PC-9 (cell line): ENCODE data around the gene TTC13. TPM values are rescaled to one million over a fixed set of nuclear protein-coding genes. Genes with fewer than 3 reads are reported as not detected.

ENCODE experiments used
- BruUV-seq: library from RNA; stranded (reverse); fragments of 400-500 nt; replicated peaks from 2 replicates; lab custom pipeline; 2021; lab: Mats Ljungman, UMichigan
- CTCF ChIA-PET: fragments of 300-600 bp; sonication (Branson Sonifier 250); formaldehyde crosslinking; loops from one replicate; lab custom pipeline; 2022; ENCODE audit warnings: antibody characterized with exemption; lab: Charles Lee
- POLR2A ChIA-PET: fragments of 300-600 bp; sonication (Branson Sonifier 250); formaldehyde crosslinking; loops from one replicate; lab custom pipeline; 2022; ENCODE audit warnings: antibody characterized with exemption; ENCODE audit not compliant: unreplicated experiment; lab: Charles Lee
- DNase-seq, 2 experiments: peaks; one replicate each; pipeline versions ENCODE4 v3.0.0 to v3.0.0-alpha.2; 2015 to 2022; ENCODE audit warnings: mixed read lengths in 1 of 2
- H2AFZ ChIP-seq: fragments of 200-600 bp; sonication (generic); 2 replicates; pipeline ENCODE4 v1.8.1; 2017; ENCODE audit warnings: antibody characterized with exemption
- H3F3A ChIP-seq: fragments of 200-600 bp; sonication (generic); 2 replicates; pipeline ENCODE4 v1.8.1; 2017; ENCODE audit warnings: antibody characterized with exemption, mild to moderate bottlenecking, low read depth; ENCODE audit not compliant: insufficient read depth
- H3K27ac ChIP-seq: fragments of 200-600 bp; sonication (generic); 2 replicates; pipeline ENCODE4 v1.6.1; 2016; ENCODE audit warnings: mixed run types
- H3K27me3 ChIP-seq: fragments of 200-600 bp; sonication (generic); 2 replicates; pipeline ENCODE4 v1.6.1; 2016; ENCODE audit warnings: low read depth, mixed run types; ENCODE audit not compliant: insufficient read depth
- H3K36me3 ChIP-seq: fragments of 200-600 bp; sonication (generic); 2 replicates; pipeline ENCODE4 v1.6.1; 2016; ENCODE audit warnings: low read depth, mixed run types
- H3K4me1 ChIP-seq: fragments of 200-600 bp; sonication (generic); replicated peaks from 2 replicates; pipeline ENCODE4 v1.6.1; 2016; ENCODE audit warnings: mixed run types; ENCODE audit not compliant: insufficient read depth
- H3K4me2 ChIP-seq: fragments of 200-600 bp; sonication (generic); 2 replicates; pipeline ENCODE4 v1.6.1; 2017; ENCODE audit warnings: mixed run types
- H3K4me3 ChIP-seq: fragments of 200-600 bp; sonication (generic); 2 replicates; pipeline ENCODE4 v1.6.1; 2016; ENCODE audit warnings: mixed run types
- H3K79me2 ChIP-seq: fragments of 200-600 bp; sonication (generic); 2 replicates; pipeline ENCODE4 v1.6.1; 2017; ENCODE audit warnings: low read depth, mixed run types
- H3K9me2 ChIP-seq: fragments of 200-600 bp; sonication (generic); 2 replicates; pipeline ENCODE4 v1.8.1; 2017; ENCODE audit warnings: mild to moderate bottlenecking; ENCODE audit not compliant: insufficient read depth
- H3K9me3 ChIP-seq: fragments of 200-600 bp; sonication (generic); 2 replicates; pipeline ENCODE4 v1.8.1; 2016; ENCODE audit warnings: low read depth; ENCODE audit not compliant: insufficient read depth
- H4K20me1 ChIP-seq: fragments of 200-600 bp; sonication (generic); 2 replicates; pipeline ENCODE4 v1.8.1; 2017; ENCODE audit not compliant: insufficient read depth
- EZH2 ChIP-seq: fragments of 200-600 bp; sonication (generic); IDR thresholded peaks from 2 replicates; pipeline ENCODE4 v1.8.0; 2017; ENCODE audit warnings: antibody characterized with exemption, low read depth
- intact Hi-C: fragments of 100-400 bp; cut with micrococcal nuclease; formaldehyde crosslinking; loops from one replicate; pipeline ENCODE4 v1.10.0; 2022; ENCODE audit not compliant: unreplicated experiment
- total RNA-seq: library from RNA; stranded (reverse); gene quantifications from 2 replicates; pipeline ENCODE4 v1.2.3, GENCODE V29; 2021
- TF ChIP-seq, protein P1 (sequence below): fragments of 200-600 bp; sonication (generic); conservative IDR thresholded peaks from 2 replicates; pipeline ENCODE4 v1.6.1; 2017; ENCODE audit warnings: mixed run types, antibody characterized with exemption, mild to moderate bottlenecking, moderate library complexity

Gene TTC13
- total RNA-seq, 1 experiment from 2014 or later = 7.5 TPM

DNA sequence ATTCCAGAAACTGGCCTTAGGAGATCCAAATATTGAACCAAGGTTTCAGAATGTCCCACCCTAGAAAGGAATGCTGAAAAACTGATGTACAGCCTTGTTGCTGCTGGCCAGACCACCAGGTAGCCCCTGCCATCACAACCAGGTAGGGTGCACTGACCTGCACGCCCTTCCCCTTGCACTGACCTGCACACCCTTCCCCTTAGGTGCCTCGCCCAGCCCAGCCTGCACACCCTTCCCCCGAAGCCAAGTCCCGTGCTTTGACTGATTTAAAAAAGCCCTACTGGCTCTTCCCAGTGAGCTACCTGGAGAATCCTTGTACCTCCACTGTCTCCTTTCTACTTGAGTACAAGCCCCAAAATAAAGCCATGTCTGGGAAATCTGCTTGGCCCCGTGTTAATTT, 84.0 kb downstream of the TTC13 start:
- DNase-seq = no peak
- no peaks in the 10 kb centered on the region for H3K79me2 ChIP-seq
- no peak overlapping the region for H3K27ac ChIP-seq
- H3F3A ChIP-seq = no peaks in the 10 kb centered on the region
- H3K36me3 ChIP-seq = no peaks in the 10 kb centered on the region
- CTCF ChIA-PET = no interaction called here
- no peaks in the 10 kb centered on the region for H3K27me3 ChIP-seq
- BruUV-seq = no TSS peak
- H3K9me2 ChIP-seq = no peaks in the 10 kb centered on the region
- H3K4me2 ChIP-seq = no peak overlapping the region
- no peaks in the 10 kb centered on the region for H4K20me1 ChIP-seq
- POLR2A ChIA-PET = no interaction called here
- TF ChIP-seq EZH2 = no peak
- TF ChIP-seq, protein P1, sequence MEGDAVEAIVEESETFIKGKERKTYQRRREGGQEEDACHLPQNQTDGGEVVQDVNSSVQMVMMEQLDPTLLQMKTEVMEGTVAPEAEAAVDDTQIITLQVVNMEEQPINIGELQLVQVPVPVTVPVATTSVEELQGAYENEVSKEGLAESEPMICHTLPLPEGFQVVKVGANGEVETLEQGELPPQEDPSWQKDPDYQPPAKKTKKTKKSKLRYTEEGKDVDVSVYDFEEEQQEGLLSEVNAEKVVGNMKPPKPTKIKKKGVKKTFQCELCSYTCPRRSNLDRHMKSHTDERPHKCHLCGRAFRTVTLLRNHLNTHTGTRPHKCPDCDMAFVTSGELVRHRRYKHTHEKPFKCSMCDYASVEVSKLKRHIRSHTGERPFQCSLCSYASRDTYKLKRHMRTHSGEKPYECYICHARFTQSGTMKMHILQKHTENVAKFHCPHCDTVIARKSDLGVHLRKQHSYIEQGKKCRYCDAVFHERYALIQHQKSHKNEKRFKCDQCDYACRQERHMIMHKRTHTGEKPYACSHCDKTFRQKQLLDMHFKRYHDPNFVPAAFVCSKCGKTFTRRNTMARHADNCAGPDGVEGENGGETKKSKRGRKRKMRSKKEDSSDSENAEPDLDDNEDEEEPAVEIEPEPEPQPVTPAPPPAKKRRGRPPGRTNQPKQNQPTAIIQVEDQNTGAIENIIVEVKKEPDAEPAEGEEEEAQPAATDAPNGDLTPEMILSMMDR = no peak
- H3K4me3 ChIP-seq = no peak overlapping the region
- intact Hi-C loops = no loop called here
- H3K4me1 ChIP-seq = no peaks in the 10 kb centered on the region
- H2AFZ ChIP-seq = no peak overlapping the region
- H3K9me3 ChIP-seq = no peaks in the 10 kb centered on the region

DNA sequence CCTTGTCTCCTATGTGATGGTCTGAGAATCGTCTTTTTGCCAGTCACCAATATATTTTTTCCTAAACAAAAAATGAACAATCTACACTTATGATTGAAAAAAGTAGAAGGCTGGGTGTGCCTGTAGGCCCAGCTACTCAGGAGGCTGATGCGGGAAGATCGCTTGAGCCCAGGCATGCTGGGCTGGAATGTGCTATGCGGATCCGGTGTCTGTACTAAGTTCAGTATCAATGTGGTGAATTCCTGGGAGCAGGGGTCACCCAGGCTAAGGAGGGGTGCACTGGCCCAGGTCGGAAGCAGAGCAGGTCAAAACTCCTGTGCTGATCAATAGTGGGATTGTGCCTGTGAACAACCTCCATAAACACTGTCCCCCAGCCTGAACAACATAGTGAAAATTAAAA, 84.6 kb downstream of the TTC13 start:
- BruUV-seq = no TSS peak
- H3K4me2 ChIP-seq = no peak overlapping the region
- H3F3A ChIP-seq = no peaks in the 10 kb centered on the region
- no peaks in the 10 kb centered on the region for H3K9me2 ChIP-seq
- H3K9me3 ChIP-seq = no peaks in the 10 kb centered on the region
- no peak overlapping the region for H3K27ac ChIP-seq
- CTCF ChIA-PET = no interaction called here
- H2AFZ ChIP-seq = no peak overlapping the region
- no peak for DNase-seq
- H3K4me3 ChIP-seq = no peak overlapping the region
- H4K20me1 ChIP-seq = no peaks in the 10 kb centered on the region
- H3K4me1 ChIP-seq = no peaks in the 10 kb centered on the region
- intact Hi-C loops = no loop called here
- no peaks in the 10 kb centered on the region for H3K36me3 ChIP-seq
- no peaks in the 10 kb centered on the region for H3K79me2 ChIP-seq
- TF ChIP-seq, protein P1 = no peak
- TF ChIP-seq EZH2 = no peak
- H3K27me3 ChIP-seq = no peaks in the 10 kb centered on the region
- POLR2A ChIA-PET = interaction anchor here (0.9 kb wide), 1 partner anchor 62 kb away, joined by 5 read pairs; no protein-coding TSS in a partner anchor

DNA sequence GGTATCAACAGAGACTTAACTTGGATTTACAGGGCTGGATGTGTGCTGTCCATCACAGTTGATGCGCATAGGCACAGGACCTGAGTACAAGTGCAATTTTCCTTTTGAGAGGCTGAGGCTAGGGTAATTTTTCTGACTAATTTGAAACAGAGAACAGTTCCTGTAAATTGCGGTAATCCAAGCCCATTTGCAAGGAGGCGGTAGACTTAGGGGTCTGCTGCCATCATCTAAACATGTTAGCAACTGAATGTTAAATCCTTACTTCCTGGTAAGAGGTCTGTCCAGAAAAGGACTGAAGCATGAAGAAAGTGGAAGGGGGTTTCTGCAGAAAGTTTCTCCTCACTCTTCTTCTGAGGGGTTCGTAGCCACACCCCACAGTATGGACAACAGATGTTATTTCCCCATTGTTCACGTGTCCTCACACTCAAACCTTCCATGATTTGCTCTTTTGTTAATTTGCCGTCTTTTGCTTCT, 86.6 kb downstream of the TTC13 start:
- Histone ChIP-seq H4K20me1 (no peaks in the 10 kb centered on the region), H3K9me3 (no peaks in the 10 kb centered on the region), H3F3A (no peaks in the 10 kb centered on the region), H2AFZ (no peak overlapping the region), H3K9me2 (no peaks in the 10 kb centered on the region), H3K36me3 (no peaks in the 10 kb centered on the region), H3K4me1 (no peaks in the 10 kb centered on the region), H3K27ac (no peak overlapping the region), H3K79me2 (no peaks in the 10 kb centered on the region), H3K27me3 (no peaks in the 10 kb centered on the region), H3K4me2 (no peak overlapping the region), H3K4me3 (no peak overlapping the region)
- ChIA-PET POLR2A (no interaction called here), CTCF (no interaction called here)
- TF ChIP-seq, protein P1 = no peak
- TF ChIP-seq EZH2 = no peak
- DNase-seq = no peak
- BruUV-seq = no TSS peak
- intact Hi-C loops = no loop called here
